Muscle of back (tissue), 11 donors: Measurements from ENCODE around the gene MYL5. TPM values are rescaled to one million over a fixed set of nuclear protein-coding genes. Genes with fewer than 3 reads are reported as not detected.
"Not testable (repeated sequence)": the region's sequence is repeated elsewhere in the genome, so short reads cannot be mapped to it uniquely, and the experiment has no call there.

ENCODE experiments used
- DNase-seq, 3 donors: peaks; one replicate each; pipeline versions ENCODE4 v3.0.0 to v3.0.0-alpha.2; 2013
- polyA plus RNA-seq, 10 donors: library from polyadenylated mRNA; unstranded; fragments of 120-200 nt; gene quantifications; one replicate each; pipeline ENCODE4 v1.2.1, GENCODE V29; 2013; ENCODE audit not compliant: insufficient read length in 10 of 10

Gene MYL5
- polyA plus RNA-seq, 10 donors, result 406 to 976 (median 862) TPM

DNA sequence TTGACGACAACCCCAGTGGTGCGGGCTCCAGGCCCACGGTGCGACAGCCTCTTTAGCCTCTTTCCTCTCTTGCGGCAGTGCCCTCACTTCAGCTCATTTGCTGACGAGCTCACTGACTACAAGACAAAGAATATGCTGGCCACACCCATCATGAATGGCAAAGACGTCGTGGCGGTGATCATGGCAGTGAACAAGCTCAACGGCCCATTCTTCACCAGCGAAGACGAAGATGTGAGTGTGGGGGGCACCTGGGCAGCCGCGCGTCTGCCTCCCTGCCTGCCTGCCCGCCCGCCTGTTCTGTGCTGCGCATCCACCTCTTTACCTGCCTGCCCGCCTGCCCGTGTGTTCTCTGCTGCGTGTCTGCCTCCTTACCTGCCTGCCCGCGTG, 39.8 kb upstream of the MYL5 start:
- no peak for DNase-seq

DNA sequence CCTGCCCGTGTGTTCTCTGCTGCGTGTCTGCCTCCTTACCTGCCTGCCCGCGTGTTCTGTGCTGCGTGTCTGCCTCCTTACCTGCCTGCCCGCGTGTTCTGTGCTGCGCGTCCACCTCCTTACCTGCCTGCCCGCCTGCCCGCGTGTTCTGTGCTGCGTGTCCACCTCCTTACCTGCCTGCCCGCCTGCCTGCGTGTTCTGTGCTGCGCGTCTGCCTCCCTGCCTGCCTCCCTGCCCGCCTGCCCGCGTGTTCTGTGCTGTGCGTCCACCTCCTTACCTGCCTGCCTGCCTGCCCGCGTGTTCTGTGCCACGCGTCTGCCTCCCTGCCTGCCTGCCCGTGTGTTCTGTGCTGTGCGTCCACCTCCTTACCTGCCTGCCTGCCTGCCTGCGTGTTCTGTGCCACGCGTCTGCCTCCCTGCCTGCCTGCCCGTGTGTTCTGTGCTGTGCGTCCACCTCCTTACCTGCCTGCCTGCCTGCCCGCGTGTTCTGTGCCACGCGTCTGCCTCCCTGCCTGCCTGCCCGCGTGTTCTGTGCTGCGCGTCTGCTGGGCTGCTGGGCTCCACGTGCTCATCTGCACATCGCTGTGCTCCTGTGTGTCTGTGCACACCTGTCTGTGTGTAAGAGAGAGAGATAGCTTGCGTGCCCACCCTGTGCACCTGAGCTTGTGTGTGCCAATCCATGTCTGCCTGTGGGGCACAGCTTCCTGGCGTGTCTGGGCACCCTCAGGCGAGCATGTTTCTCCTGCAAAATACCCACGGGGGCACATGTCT, 39.1 kb upstream of the MYL5 start:
- DNase-seq, result not testable (repeated sequence)

DNA sequence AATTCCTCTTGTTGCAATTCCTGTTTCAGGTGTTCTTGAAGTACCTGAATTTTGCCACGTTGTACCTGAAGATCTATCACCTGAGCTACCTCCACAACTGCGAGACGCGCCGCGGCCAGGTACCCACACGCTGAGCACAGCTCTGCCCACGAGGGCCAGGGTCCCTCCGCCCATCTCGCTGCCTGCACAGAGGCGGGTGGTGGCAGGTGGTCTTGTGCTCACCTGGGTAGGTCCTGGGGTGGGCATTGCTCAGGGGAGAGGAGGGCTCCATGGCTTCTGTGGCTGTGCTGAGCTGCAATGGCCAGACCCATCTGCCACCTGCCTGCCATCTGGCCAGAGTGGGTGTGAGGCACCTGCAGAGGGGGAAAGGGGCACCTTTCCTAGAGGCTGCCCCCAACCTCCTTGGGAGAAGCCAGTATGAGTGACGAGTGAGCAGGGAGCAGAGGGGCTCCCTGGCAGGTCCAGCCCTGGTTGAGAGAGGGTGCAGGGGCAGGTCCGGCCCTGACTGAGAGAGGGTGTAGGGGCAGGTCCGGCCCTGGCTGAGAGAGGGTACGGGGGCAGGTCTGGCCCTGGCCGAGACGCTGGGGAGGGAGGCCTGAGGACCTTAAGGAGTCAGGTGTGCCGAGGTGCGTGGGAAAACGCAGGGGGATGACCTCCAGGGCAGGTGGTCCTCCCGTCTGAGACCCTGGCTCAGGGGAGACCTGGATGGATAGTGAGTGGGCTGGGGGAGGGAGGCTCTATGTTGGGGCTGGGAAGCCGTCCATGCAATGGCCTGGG, 38.3 kb upstream of the MYL5 start:
- no peak for DNase-seq

DNA sequence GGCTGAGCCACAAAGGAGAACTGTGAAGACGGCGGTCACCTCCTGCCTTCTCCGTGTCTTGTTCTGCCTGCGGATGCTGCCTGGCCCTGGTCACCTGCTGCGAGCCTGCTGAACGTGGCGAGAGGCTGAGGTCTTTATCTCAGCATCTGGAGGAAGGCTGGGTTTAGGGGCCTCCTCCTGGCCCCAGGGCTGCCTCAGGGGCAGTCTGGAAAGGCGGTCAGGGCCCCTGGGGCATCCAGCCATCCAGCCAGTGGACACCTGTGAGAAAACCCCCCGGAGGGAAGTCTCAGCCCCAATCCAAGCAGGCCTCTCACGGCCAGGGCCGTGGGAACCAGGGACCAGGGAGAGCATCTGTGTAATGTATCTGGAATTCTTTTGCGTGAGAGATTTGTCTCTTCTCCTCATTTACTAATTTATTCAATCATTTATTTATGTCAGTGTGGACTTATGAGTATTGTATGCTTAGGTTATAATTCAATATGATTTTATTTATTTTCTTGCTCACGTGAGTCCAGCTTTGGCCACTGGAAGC, 37.6 kb upstream of the MYL5 start:
- no peak for DNase-seq

DNA sequence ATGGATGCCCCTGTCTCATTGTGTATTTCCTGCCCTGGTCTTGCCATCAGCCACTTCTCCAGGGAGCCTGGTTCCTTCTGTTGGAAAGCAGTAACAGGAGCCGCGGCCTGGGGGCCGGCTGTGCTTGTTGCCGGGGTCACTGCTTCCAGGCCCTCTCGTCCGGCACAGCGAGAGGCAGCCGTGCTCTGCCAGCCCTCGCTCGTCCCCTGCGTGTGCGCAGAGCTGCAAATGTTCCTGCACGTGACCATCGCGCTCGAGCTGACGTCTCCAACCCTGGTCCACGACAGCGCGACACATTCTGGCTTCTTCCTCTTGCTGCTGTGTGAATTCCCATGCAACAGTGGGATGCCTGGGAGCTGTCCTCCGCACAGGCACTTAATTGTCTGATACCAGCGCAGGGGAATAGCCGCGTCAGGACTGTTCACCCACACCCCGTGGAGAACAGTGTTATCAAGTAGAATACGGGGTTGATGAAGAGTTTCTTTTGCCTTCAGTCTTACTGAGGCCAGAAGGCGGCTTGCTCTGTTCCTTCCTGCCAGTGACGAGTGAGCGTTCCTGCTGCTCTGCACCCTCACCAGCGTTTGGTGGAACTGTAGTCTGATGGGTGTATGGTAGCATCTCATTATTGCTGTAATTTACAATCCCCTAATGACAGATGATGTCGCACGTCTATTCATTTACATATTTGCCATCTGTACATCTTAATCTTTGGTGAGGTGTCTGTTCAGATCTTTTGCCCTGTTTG, 36.6 kb upstream of the MYL5 start:
- no peak for DNase-seq

DNA sequence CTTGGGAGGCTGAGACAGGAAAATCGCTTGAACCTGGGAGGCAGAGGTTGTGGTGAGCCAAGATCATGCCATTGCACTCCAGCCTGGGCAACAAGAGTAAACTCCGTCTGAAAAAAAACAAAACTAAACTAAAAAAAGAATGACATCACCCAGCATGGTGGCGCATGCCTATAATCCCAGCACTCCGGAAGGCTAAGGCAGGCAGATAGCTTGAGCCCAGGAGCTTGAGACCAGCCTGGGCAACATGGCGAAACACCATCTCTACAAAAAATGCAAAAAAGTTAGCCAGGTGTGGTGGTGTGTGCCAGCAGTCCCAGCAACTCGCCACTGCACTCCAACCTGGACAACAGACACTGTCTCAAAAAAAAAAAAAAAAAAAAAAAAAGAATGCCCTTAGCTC, 32.0 kb upstream of the MYL5 start:
- DNase-seq, result not testable (repeated sequence)

DNA sequence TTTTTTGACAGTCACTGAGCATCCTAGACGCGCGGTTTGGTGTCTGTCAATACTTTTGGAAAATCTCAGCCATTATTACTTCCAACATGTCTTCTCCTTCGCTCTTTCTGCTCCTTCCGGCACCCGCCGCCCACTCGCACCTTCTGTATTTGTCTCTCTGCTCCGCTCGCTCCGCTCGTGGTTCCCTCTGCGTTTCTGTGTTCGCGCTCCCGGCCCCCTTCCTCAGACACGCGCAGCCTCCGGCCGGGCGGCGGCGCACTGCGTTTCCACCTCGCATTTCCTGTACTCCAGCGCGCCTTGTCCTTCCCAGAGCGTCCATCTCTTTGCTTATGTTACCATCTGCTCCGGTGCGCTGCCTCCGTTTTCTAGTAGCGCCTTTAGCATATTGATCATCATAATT, 27.9 kb upstream of the MYL5 start:
- DNase-seq, result no peak

DNA sequence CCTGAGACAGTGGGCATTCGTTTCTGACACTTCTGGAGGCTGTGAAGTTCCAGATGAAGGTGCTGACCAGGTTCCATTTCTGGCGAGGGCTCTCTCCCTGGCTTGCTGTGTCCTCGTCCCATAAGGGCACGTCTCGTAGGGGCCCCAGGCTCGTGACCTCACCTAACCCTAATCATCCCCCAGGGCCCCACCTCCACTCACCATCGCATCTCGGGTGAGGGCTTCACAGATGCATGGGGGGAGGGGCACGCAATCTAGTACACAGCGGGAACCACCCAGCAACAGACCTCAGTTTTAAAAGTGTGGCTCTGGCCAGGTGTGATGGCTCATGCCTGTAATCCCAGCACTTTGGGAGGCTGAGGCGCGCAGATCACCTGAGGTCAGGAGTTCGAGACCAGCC, 26.9 kb upstream of the MYL5 start:
- no peak for DNase-seq

DNA sequence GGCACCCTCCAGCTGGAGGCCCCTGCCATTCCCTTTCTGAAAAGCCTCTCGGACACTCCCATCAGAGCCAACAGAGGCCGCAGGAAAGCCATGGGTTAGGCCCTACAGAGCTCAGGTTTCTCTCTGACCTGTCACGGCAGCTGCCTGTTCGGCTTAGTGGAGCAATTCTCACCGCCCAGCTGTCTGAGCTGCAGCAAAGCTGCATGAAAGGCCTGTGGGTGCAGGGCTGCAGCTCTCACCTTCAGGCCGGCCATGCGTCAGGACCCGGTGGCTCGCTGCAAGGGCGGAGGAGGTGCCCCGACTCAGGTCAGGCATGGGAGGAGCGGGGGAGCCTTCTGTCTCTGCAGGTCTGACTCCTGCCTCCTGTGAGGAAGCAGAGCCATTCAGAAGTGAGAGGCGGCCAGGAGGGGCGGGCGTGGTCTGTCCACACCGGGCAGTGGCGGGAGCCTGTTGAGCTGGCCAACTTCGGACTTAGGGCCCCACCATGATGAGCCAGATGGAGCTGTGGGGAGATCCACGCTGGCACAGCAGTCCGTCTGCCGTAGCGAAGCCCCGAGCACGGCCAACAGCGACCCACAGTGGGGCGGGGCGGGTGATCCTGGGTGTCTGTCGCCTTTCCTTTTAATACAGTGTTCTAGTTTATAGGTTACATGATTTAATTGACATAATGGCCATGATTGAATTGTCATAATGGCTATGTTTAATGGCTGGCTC, 25.6 kb upstream of the MYL5 start:
- DNase-seq, result peak in 1 of 3 donors; percentile 29

DNA sequence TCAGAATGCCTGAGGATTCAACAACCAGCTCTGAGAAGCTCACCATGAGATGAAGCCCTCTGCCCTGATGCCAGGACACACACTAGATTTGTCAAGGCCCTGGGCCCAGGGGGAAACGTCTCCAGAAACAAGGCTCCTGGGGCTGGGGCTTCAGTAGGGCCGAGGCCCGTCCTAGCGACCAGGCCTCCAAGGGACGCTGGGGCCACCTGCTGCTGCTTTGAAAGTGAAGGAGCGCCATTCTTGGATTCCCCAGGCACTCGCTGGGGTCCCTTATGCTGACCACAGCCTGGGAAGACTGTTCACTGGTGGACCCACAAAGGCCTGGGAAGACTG, 25.1 kb upstream of the MYL5 start:
- no peak for DNase-seq

DNA sequence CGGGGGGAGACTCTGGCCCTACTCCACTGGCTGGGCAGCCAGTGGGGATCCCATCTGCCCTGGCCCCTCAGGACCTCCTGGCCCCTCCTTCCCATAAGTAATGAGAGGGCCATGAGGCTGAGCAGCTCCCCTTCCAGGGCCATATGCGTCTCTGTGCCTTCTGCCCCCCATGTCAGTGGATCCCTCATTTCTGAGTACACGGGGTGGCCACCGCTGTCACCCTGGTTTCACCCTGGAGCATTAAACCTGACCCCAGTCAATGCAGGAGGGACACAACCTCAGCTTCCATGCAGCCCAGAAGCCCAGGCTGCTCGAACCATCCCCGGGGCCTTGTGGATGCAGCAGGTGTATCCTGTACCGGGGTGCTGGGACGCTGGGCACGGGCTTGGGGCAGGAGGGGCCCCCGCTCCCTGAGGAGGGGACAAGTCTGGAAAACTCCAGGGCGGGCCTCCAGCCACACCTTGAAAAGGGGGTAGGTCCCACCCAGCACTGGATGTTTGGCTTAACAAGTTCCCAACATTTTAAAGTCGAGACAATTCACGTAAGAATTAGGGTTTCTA, 24.5 kb upstream of the MYL5 start:
- no peak for DNase-seq

DNA sequence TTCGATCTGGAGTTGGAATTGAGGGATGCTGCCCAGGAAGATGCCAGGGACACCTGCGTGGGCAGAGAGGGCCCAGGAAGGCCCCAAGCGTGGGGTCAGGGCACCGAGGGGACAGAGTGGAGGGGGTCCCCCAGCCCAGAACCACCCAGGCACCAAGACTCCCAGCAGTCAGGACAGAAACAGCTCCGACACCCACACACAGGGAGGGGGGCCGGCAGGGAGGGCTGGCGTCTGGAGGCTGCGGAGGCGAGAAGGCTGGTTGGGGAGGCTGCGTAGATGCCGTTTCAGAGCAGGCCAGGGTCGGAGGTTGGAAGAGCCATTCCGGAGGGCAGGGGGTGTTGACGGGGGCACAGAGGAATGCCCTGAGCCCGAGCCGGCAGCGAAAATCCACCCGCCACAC, 23.9 kb upstream of the MYL5 start:
- DNase-seq, result no peak

DNA sequence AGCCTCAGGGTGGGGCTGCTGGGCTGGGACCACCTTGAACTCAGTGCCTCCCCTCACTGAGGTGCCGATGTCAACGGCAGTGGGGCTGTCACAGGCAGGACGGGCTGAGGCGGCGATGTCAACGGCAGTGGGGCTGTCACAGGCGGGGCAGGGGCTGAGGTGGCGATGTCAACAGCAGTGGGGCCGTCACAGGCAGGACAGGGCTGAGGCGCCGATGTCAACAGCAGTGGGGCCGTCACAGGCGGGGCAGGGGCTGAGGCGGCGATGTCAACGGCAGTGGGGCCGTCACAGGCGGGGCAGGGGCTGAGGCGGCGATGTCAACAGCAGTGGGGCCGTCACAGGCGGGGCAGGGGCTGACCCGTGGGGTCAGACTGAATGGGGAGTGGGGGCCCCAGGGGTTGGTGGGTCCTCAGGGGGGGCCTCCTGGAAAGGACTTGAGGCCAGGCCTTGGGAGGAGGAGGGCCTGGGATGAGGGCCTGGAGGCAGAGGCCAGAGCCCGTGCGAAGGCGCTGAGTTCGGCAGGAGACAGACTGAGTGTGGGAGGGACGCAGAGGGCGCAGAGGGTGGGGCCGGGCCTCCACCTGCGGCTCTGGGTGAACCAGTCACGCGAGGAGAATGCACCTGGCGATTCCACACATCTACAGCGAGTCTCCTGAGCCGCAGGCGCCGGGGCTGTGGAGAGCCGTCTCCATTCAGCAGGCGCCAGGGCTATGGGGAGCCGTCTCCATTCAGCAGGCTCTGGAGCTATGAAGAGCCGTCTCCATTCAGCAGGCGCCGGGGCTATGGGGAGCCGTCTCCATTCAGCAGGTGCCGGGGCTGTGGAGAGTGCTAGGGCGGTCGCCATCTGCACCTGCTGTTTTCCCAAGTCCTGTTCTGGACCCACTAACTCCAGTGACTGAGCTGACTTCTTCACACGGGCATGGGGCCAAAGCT, 23.1 kb upstream of the MYL5 start:
- no peak for DNase-seq

DNA sequence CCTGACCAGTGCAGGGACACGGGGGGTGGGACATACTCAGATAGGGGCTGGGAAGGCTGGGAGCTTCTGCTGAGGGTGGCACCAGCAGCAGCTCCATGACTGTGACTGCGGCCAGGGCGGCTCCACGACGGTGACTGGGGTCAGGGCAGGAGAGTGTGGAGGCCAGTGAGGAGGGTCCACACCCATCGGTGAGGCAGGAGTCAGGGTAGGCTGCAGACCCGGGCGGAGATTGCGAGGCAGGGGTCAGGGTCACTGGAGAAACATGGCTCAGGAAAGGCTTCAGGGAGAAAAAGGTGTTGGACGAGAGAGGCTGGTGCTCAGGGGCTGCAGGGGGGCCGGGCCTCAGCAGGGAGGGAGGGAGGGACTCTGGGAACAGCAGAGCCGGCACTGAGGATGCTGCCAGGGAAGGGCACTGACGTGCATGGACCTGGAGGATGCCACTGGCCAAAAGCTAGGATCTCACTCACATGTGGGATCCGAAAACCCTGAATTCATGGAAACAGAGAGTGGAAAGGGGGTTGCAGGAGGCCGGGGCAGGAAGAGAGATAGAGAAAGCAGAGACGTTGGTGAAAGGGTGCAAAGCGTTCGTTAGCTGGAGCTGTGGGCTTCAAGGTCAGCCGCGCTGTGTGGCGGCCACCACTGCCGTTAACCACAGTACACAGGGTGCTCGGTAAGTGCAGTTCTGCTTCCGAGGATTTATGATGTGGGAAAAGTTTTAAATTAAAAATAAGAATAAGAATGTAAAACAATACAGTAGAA, 22.3 kb upstream of the MYL5 start:
- no peak for DNase-seq

DNA sequence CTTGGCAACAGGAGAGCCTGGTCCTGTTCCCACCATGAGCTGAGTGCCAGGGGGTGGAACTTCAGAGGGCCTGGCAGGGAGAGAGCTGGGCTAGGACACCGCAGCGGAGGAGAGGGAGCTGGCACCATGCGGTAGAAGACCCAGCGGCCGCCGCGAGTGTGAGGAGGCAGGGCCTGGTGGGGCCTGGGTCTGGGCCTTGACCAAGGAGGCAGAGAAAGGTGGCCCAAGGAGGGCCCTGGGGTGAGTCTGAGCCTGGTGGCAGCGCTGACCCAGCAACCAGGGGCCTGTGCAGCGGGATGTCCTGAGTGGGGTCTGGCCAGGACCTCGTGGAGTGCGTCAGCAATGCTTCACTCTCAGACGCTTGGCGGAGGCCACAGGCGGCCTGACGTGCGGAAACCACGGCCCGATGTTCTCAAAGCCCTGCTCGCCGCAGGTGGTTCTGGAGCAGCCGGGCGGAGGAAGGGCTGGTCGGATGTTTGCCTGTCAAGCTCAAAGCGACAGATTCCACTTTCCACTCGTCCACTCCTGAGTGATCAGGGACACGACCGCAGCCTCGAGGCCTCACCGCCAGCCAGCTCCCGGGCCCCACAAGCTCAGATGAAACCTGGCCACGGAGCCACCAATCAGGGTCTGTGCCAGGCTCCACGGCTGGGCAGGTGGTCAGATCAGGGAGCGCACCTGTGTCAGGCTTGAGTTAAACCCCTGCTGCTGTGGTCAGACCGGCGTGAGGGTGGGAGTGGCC, 21.1 kb upstream of the MYL5 start:
- no peak for DNase-seq

DNA sequence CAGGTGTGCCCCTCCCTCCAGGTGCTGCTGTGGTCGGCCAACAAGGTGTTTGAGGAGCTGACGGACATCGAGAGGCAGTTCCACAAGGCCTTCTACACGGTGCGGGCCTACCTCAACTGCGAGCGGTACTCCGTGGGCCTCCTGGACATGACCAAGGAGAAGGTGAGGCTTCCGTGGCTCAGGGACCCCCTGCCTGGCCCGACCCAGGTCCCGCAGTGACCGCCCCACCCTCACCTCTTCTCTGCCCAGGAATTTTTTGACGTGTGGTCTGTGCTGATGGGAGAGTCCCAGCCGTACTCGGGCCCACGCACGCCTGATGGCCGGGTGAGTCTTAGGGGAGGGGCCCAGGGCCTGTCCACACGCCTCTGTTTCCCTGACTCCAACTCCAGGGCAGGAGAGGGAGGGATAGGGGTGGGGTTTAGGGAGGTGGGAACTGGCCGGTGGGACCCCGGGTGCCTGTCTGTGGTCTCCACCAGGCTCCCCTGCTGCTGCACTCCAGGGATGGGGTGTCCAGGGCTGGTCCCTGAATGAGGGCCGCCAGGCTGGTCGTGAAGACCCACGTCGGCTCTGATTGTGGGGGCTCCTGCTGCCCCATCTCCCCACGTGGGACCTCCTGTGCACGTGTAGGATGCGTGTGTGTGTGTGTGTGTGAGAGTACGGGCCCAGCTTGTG, 20.4 kb upstream of the MYL5 start:
- DNase-seq, result no peak

DNA sequence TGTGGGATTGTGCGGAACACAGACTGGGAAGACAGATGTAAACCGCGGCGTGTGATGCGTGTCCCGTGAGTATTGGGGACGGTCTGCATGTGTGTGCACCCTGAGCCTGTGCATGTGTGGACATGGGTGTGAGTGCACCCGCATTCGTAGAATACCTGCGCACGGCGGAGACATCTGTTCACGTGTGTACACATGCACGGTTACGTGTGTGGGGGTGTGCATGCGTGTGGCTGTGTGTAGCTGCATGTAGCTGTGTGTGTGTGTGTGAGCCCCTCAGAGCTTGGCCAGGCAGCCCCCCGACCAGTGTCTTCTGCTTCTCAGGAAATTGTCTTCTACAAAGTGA, 19.9 kb upstream of the MYL5 start:
- no peak for DNase-seq

DNA sequence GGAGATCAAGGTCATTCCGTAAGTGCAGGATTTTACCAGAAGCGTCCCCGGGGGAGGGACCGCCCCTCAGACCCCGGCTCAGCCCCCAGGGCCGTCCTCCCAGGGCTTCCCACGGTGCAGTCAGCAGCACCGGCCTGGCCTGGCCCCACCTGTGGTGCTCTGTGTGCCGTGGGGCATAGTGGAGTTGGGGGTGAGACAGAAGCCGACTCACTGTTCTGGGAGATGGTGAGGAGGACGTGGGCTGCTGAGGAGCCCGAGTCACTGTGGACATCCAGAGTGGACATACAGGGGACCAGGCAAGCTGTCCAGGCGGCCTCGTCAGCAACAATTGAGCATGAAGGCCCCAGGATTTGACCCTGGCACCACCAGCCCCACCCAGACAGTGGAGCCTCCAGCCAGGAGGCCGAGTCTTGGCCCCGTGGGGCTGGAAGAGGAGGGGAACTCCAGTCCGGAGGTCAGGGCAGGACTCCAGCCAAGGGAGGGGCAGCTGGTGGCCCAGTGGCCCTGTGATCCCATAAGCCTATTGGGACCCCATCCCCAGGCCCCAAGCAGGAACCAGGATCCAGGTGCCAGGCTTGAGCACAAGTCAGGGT, 19.4 kb upstream of the MYL5 start:
- no peak for DNase-seq
